Caco-2 (cell line): ENCODE results near the gene PIP4P1. TPM values are rescaled to one million over a fixed set of nuclear protein-coding genes. Genes with fewer than 3 reads are reported as not detected.
A peak's percentile ranks its signal among the peaks of the same experiment; 100 is the strongest.

Source experiments
- BruUV-seq: library from RNA; stranded (reverse); fragments of 400-500 nt; replicated peaks from 2 replicates; lab custom pipeline; 2021; lab: Mats Ljungman, UMichigan
- CTCF ChIA-PET: fragments of 300-600 bp; sonication (Branson Sonifier 250); formaldehyde crosslinking; loops from one replicate; lab custom pipeline; 2022; ENCODE audit warnings: antibody characterized with exemption; lab: Charles Lee
- POLR2A ChIA-PET: fragments of 300-600 bp; sonication (Branson Sonifier 250); formaldehyde crosslinking; loops from one replicate; lab custom pipeline; 2022; ENCODE audit warnings: antibody characterized with exemption; lab: Charles Lee
- DNase-seq, 2 experiments: peaks; one replicate each; pipeline versions ENCODE4 v3.0.0 to v3.0.0-alpha.2; 2020 to 2022
- H3K27me3 ChIP-seq: replicated peaks from 2 replicates; pipeline ENCODE4 v1.6.0; 2011; ENCODE audit warnings: low read length; ENCODE audit not compliant: control insufficient read depth, insufficient read depth
- H3K36me3 ChIP-seq: 2 replicates; pipeline ENCODE4 v1.5.1; 2011; ENCODE audit warnings: low read length; ENCODE audit not compliant: control insufficient read depth, insufficient read depth
- H3K4me1 ChIP-seq: fragments of 250-450 bp; sonication (Bioruptor Pico); 2 replicates; pipeline ENCODE4 v1.5.1; 2020; ENCODE audit warnings: mild to moderate bottlenecking
- H3K4me3 ChIP-seq: 2 replicates; pipeline ENCODE4 v1.5.1; 2011; ENCODE audit warnings: low read depth, mild to moderate bottlenecking, control low read depth, low read length
- H3K9me3 ChIP-seq: fragments of 250-450 bp; sonication (Bioruptor Pico); 2 replicates; pipeline ENCODE4 v1.5.1; 2020; ENCODE audit warnings: mild to moderate bottlenecking, moderate library complexity
- H3K27ac Mint-ChIP-seq: one replicate; pipeline ENCODE4 v1.8.0; 2022; ENCODE audit warnings: mixed read lengths; ENCODE audit not compliant: unreplicated experiment
- H3K27me3 Mint-ChIP-seq: one replicate; pipeline ENCODE4 v1.8.0; 2022; ENCODE audit warnings: mixed read lengths; ENCODE audit not compliant: insufficient read depth, unreplicated experiment
- H3K36me3 Mint-ChIP-seq: one replicate; pipeline ENCODE4 v1.8.0; 2022; ENCODE audit warnings: mild to moderate bottlenecking, mixed read lengths; ENCODE audit not compliant: insufficient read depth, unreplicated experiment
- H3K4me1 Mint-ChIP-seq: one replicate; pipeline ENCODE4 v1.8.0; 2022; ENCODE audit warnings: low read depth, mixed read lengths; ENCODE audit not compliant: unreplicated experiment
- H3K4me3 Mint-ChIP-seq: one replicate; pipeline ENCODE4 v1.8.0; 2022; ENCODE audit warnings: mild to moderate bottlenecking, moderate library complexity, mixed read lengths; ENCODE audit not compliant: unreplicated experiment
- H3K9me3 Mint-ChIP-seq: one replicate; pipeline ENCODE4 v1.8.0; 2022; ENCODE audit warnings: mixed read lengths; ENCODE audit not compliant: unreplicated experiment
- intact Hi-C: fragments of 100-400 bp; cut with micrococcal nuclease; formaldehyde crosslinking; loops from one replicate; pipeline ENCODE4 v1.10.0; 2022; ENCODE audit not compliant: unreplicated experiment
- total RNA-seq: library from RNA; stranded (reverse); gene quantifications from 2 replicates; pipeline ENCODE4 v1.2.3, GENCODE V29; 2022
- TF ChIP-seq, protein P1 (sequence below), 2 experiments: fragments of 200-600 bp in 1 of 2; IDR thresholded peaks; 1 replicate in 1 of 2; 2 replicates in 1 of 2; pipeline versions ENCODE4 v1.5.1 to v1.8.0; 2011 to 2022; ENCODE audit warnings: antibody characterized with exemption in 1 of 2, control low read depth in 1 of 2, inconsistent platforms in 1 of 2, low read depth in 1 of 2, low read length in 1 of 2, mild to moderate bottlenecking in 1 of 2, moderate library complexity in 1 of 2; ENCODE audit not compliant: insufficient read depth in 1 of 2, severe bottlenecking in 1 of 2, unreplicated experiment in 1 of 2

Gene PIP4P1
- total RNA-seq, 1 experiment from 2014 or later = 46.2 TPM

DNA sequence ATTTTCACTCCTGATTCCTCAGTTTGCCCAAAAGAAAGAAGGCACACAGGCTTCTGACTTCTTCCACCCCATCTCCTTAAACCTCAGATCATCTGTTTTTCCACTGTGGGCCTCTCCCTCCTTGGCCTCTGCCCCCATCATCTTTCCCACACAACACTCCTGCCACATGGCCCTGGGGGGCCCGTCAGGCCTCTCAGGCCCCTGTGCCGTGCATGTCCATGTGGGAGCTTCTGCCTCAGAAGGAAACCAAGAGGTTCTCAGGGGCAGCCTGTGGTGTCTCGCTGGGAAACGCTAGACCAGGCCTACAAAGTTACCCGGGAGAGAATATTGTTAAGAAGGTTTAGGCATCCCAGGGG is 33.2 kb downstream of the PIP4P1 start:
- CTCF ChIA-PET = no interaction called here
- Histone ChIP-seq H3K27me3 (no peaks in the 10 kb centered on the region), H3K9me3 (no peaks in the 10 kb centered on the region), H3K4me3 (peak overlapping the region; percentile 2; the same call in 1 of the 2 replicates), H3K36me3 (no peaks in the 10 kb centered on the region), H3K4me1 (peaks cover 22% of the 10 kb centered on the region)
- H3K27ac Mint-ChIP-seq = peak overlapping the region; percentile 6
- H3K4me3 Mint-ChIP-seq = no peak overlapping the region
- no TSS peak for BruUV-seq
- no peaks in the 10 kb centered on the region for H3K9me3 Mint-ChIP-seq
- no peak for DNase-seq
- peaks cover 23% of the 10 kb centered on the region for H3K4me1 Mint-ChIP-seq
- intact Hi-C loops = no loop called here
- TF ChIP-seq, protein P1, sequence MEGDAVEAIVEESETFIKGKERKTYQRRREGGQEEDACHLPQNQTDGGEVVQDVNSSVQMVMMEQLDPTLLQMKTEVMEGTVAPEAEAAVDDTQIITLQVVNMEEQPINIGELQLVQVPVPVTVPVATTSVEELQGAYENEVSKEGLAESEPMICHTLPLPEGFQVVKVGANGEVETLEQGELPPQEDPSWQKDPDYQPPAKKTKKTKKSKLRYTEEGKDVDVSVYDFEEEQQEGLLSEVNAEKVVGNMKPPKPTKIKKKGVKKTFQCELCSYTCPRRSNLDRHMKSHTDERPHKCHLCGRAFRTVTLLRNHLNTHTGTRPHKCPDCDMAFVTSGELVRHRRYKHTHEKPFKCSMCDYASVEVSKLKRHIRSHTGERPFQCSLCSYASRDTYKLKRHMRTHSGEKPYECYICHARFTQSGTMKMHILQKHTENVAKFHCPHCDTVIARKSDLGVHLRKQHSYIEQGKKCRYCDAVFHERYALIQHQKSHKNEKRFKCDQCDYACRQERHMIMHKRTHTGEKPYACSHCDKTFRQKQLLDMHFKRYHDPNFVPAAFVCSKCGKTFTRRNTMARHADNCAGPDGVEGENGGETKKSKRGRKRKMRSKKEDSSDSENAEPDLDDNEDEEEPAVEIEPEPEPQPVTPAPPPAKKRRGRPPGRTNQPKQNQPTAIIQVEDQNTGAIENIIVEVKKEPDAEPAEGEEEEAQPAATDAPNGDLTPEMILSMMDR (IDR thresholded peaks at IDR 0.05; ENCODE audit: insufficient read depth in 1 of 2, low read depth in 1 of 2, low read length in 1 of 2, severe bottlenecking in 1 of 2, unreplicated experiment in 1 of 2) = no peak
- H3K36me3 Mint-ChIP-seq = no peaks in the 10 kb centered on the region
- H3K27me3 Mint-ChIP-seq = no peaks in the 10 kb centered on the region
- POLR2A ChIA-PET = no interaction called here

DNA sequence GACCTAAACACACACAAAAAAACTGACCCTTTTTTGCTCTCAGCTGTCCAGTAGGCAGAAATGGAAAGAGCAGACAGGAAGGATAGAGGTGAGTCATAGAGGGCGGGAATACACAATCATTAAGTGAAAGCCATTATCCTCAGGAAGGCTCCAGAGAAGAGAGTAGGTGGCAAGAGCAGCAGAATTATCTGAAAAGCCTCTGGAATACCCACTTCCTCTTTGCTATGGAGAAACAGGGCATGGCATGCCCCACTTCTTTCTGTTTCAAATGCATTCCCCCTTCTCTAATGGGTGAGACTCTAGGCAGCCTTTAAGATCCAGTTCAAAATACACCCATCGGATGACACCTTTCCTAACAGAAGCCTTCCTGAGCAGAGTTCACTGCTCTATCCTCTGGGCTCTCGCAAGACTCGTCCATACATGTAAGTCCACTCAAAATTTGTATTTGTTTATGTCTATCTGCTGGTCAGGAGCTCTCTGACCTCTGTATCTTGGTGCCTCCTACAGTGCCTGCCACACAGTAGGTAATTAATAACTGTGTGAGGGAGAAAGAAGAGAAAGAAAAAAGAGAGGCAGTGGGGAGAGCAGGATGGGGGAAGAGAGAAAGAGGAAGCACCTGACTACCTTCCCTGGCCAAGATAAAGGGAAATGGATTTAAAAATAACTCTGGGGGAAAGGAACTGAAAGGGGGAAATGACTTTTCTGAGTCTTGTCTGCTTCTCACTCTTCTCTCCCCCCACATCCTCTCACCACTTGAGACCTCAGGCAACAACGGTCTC is 33.8 kb downstream of the PIP4P1 start:
- BruUV-seq = no TSS peak
- Histone ChIP-seq H3K9me3 (no peaks in the 10 kb centered on the region), H3K4me3 (peak overlapping the region; percentile 22), H3K4me1 (peaks cover 22% of the 10 kb centered on the region), H3K36me3 (no peaks in the 10 kb centered on the region), H3K27me3 (no peaks in the 10 kb centered on the region)
- Mint-ChIP-seq H3K27ac (peak overlapping the region; percentile 6), H3K4me3 (no peak overlapping the region), H3K27me3 (no peaks in the 10 kb centered on the region), H3K9me3 (no peaks in the 10 kb centered on the region), H3K4me1 (peaks cover 23% of the 10 kb centered on the region), H3K36me3 (no peaks in the 10 kb centered on the region)
- ChIA-PET CTCF (no interaction called here), POLR2A (no interaction called here)
- TF ChIP-seq, protein P1 (IDR thresholded peaks at IDR 0.05; ENCODE audit: insufficient read depth in 1 of 2, low read depth in 1 of 2, low read length in 1 of 2, severe bottlenecking in 1 of 2, unreplicated experiment in 1 of 2) = no peak
- DNase-seq = no peak
- intact Hi-C loops = no loop called here

DNA sequence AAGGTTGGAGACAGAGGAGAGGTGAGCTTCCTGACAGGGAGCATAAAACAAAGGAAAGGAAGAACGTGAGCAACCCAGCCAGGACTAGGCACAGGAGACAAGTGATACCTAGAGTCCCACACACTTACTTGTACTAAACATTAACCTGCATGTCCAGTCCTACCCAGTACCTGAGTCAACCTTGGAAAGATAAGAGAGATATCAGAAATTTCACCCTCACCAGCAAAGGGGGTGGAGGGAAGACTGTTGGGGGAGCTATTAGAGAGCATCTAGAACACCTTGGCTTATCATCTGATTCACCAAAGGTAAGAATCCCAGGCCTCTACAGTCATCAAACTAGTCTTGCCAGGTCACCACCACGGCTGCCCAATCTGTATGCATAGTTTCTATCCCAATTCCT is 36.4 kb downstream of the PIP4P1 start:
- ChIA-PET POLR2A (no interaction called here), CTCF (interaction anchor here (1.4 kb wide), 1 partner anchor 9 kb away, joined by 4 read pairs; no protein-coding TSS in a partner anchor)
- peak overlapping the region; percentile 16 for H3K27ac Mint-ChIP-seq
- Histone ChIP-seq H3K36me3 (no peaks in the 10 kb centered on the region), H3K9me3 (no peaks in the 10 kb centered on the region), H3K27me3 (no peaks in the 10 kb centered on the region), H3K4me1 (peaks cover 22% of the 10 kb centered on the region), H3K4me3 (no peak overlapping the region)
- no peak for DNase-seq
- peaks cover 23% of the 10 kb centered on the region for H3K4me1 Mint-ChIP-seq
- H3K36me3 Mint-ChIP-seq = no peaks in the 10 kb centered on the region
- H3K9me3 Mint-ChIP-seq = no peaks in the 10 kb centered on the region
- no TSS peak for BruUV-seq
- H3K27me3 Mint-ChIP-seq = no peaks in the 10 kb centered on the region
- H3K4me3 Mint-ChIP-seq = no peak overlapping the region
- intact Hi-C loops = no loop called here
- TF ChIP-seq, protein P1 (IDR thresholded peaks at IDR 0.05; ENCODE audit: insufficient read depth in 1 of 2, low read depth in 1 of 2, low read length in 1 of 2, severe bottlenecking in 1 of 2, unreplicated experiment in 1 of 2) = no peak
